K562 (cell line): ENCODE data around the gene CCL20. TPM values are rescaled to one million over a fixed set of nuclear protein-coding genes. Genes with fewer than 3 reads are reported as not detected.

ENCODE experiments used
- CHD7 ChIP-seq: fragments of 200-600 bp; sonication (generic); IDR thresholded peaks from one replicate; pipeline ENCODE4 v1.6.1; 2012; ENCODE audit warnings: mild to moderate bottlenecking, low read depth, low read length, inconsistent platforms
- CREB1 ChIP-seq, 2 experiments: sonication (generic) in 1 of 2; formaldehyde crosslinking in 1 of 2; IDR thresholded peaks; 2 replicates each; pipeline versions ENCODE4 v1.6.1 to v1.8.0; 2012 to 2022; ENCODE audit warnings: inconsistent platforms in 1 of 2, mild to moderate bottlenecking in 1 of 2, missing genetic modification reagents in 1 of 2, moderate library complexity in 1 of 2
- PHF8 ChIP-seq: fragments of 200-600 bp; sonication (generic); IDR thresholded peaks from 2 replicates; pipeline ENCODE4 v1.6.1; 2012; ENCODE audit warnings: mixed run types, mild to moderate bottlenecking, inconsistent platforms, low read length, moderate library complexity, borderline replicate concordance
- RBM17 ChIP-seq: fragments of 200-400 bp; formaldehyde crosslinking; IDR thresholded peaks from 2 replicates; pipeline ENCODE4 v1.6.1; 2017; ENCODE audit warnings: low read depth, mild to moderate bottlenecking, low read length, borderline replicate concordance
- YY1 ChIP-seq, 3 experiments: IDR thresholded peaks; 2 replicates each; pipeline ENCODE4 v1.6.1; 2011; ENCODE audit warnings: low read length in 2 of 3, mild to moderate bottlenecking in 2 of 3, moderate library complexity in 2 of 3, borderline replicate concordance in 1 of 3, control low read depth in 1 of 3, low read depth in 1 of 3; ENCODE audit not compliant: insufficient read depth in 3 of 3, insufficient replicate concordance in 2 of 3, control insufficient read depth in 1 of 3, insufficient read length in 1 of 3; ENCODE audit errors: extremely low read depth in 1 of 3
- ZNF146 ChIP-seq: IDR thresholded peaks from one replicate; pipeline ENCODE4 v1.6.1; 2018; ENCODE audit warnings: missing compliant biosample characterization; ENCODE audit not compliant: unreplicated experiment
- ZNF217 ChIP-seq: sonication (generic); formaldehyde crosslinking; IDR thresholded peaks from 2 replicates; pipeline ENCODE4 v1.8.0; 2022; ENCODE audit warnings: mild to moderate bottlenecking, missing genetic modification reagents
- ZNF253 ChIP-seq: fragments of 250-450 bp; sonication (Bioruptor Pico); conservative IDR thresholded peaks from 2 replicates; pipeline ENCODE4 v1.6.1; 2021; ENCODE audit warnings: mild to moderate bottlenecking
- ZNF395 ChIP-seq: fragments of 200-800 bp; sonication (Bioruptor generic); IDR thresholded peaks from 2 replicates; pipeline ENCODE4 v1.6.1; 2017; ENCODE audit warnings: missing genetic modification characterization, missing compliant biosample characterization
- polyA plus RNA-seq, 8 experiments: library from polyadenylated mRNA; depleted of rRNA in 4 of 8; stranded (reverse) in 5 of 8; unstranded in 3 of 8; fragments of >200 nt; fragmentation: Nextera tagmentation in 2 of 8; fragmentation: Illumina TruSeq in 1 of 8; extraction: Ambion mirVana in 2 of 8; extraction: Trizol in 1 of 8; gene quantifications; 2 replicates each; pipeline versions ENCODE4 v1.2.1 to v1.2.3, GENCODE V29; 2011 to 2014; ENCODE audit warnings: inconsistent platforms in 1 of 8, missing spikeins in 1 of 8
- total RNA-seq, 7 experiments: library from RNA; depleted of rRNA in 6 of 7; stranded (reverse); fragments of >200 nt in 6 of 7; fragmentation: Illumina TruSeq in 2 of 7; extraction: Trizol in 2 of 7; gene quantifications; 2 replicates each; pipeline versions ENCODE4 v1.2.1 to v1.2.3, GENCODE V29; 2011 to 2021; ENCODE audit warnings: low replicate concordance in 1 of 7
- TF ChIP-seq, protein P1 (sequence below): fragments of 250-450 bp; sonication (Bioruptor Pico); IDR thresholded peaks from 2 replicates; pipeline ENCODE4 v1.8.0; 2021; ENCODE audit warnings: moderate library complexity, mild to moderate bottlenecking, inconsistent platforms
- TF ChIP-seq, protein P2 (sequence below): fragments of 250-450 bp; sonication (Bioruptor Pico); IDR thresholded peaks from 2 replicates; pipeline ENCODE4 v1.8.0; 2021; ENCODE audit warnings: borderline replicate concordance, mild to moderate bottlenecking, moderate library complexity; ENCODE audit not compliant: poor library complexity, severe bottlenecking

Gene CCL20
- total and polyA plus RNA-seq, 9 of the 15 experiments (the other 6 are each of a cell fraction or from before 2014, with no cell fraction given): 0.29 TPM; not detected in 8

- TF ChIP-seq, protein P1, sequence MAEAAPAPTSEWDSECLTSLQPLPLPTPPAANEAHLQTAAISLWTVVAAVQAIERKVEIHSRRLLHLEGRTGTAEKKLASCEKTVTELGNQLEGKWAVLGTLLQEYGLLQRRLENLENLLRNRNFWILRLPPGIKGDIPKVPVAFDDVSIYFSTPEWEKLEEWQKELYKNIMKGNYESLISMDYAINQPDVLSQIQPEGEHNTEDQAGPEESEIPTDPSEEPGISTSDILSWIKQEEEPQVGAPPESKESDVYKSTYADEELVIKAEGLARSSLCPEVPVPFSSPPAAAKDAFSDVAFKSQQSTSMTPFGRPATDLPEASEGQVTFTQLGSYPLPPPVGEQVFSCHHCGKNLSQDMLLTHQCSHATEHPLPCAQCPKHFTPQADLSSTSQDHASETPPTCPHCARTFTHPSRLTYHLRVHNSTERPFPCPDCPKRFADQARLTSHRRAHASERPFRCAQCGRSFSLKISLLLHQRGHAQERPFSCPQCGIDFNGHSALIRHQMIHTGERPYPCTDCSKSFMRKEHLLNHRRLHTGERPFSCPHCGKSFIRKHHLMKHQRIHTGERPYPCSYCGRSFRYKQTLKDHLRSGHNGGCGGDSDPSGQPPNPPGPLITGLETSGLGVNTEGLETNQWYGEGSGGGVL (CRISPR knock-in tag): no peak
- TF ChIP-seq, protein P2, sequence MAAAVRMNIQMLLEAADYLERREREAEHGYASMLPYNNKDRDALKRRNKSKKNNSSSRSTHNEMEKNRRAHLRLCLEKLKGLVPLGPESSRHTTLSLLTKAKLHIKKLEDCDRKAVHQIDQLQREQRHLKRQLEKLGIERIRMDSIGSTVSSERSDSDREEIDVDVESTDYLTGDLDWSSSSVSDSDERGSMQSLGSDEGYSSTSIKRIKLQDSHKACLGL (CRISPR knock-in tag): no peak
- TF ChIP-seq ZNF217 (no peak), RBM17 (no peak), YY1 (IDR thresholded peaks at IDR 0.05; ENCODE audit: borderline replicate concordance in 1 of 3, control insufficient read depth in 1 of 3, extremely low read depth in 1 of 3, insufficient read depth in 3 of 3, insufficient read length in 1 of 3, insufficient replicate concordance in 2 of 3, low read depth in 1 of 3, low read length in 2 of 3) (no peak), CHD7 (no peak), ZNF395 (no peak), PHF8 (no peak), ZNF253 (CRISPR knock-in tag) (no peak), CREB1 (IDR thresholded peaks at IDR 0.05) (no peak), CREB1 (CRISPR knock-in tag; IDR thresholded peaks at IDR 0.05) (no peak), ZNF146 (CRISPR knock-in tag) (no peak)
Observed at GRCh38 chr2:227782804-227783203, 30.8 kb upstream of the CCL20 start (continued).
